Kidney capillary endothelial cell (primary cell): Measurements from ENCODE around the gene ATXN10.

ENCODE experiments used
- DNase-seq: peaks from one replicate; pipeline ENCODE4 v3.0.0-alpha.2; 2018; ENCODE audit warnings: low spot score

Gene ATXN10

GRCh38 chr22:45830531-45831245, 159.1 kb downstream of the ATXN10 start:
- peak; percentile 30 for DNase-seq

GRCh38 chr22:45831394-45831793, 159.8 kb downstream of the ATXN10 start:
- DNase-seq, result peak; percentile 9

- DNase-seq, result no peak
Observed at GRCh38 chr22:45832180-45832579, 160.5 kb downstream of the ATXN10 start.

- no peak for DNase-seq
Observed at GRCh38 chr22:45832959-45833580, 161.4 kb downstream of the ATXN10 start.

- DNase-seq, result no peak
Observed at GRCh38 chr22:45833613-45834012, 162.0 kb downstream of the ATXN10 start.

GRCh38 chr22:45834241-45834640, 162.6 kb downstream of the ATXN10 start:
- DNase-seq, result no peak

- DNase-seq, result no peak
Observed at GRCh38 chr22:45834795-45835194, 163.2 kb downstream of the ATXN10 start.

- no peak for DNase-seq
Observed at GRCh38 chr22:45836418-45837169, 165.0 kb downstream of the ATXN10 start.

GRCh38 chr22:45837508-45837907, 165.9 kb downstream of the ATXN10 start:
- DNase-seq, result no peak

- DNase-seq, result no peak
Observed at GRCh38 chr22:45838305-45838887, 166.8 kb downstream of the ATXN10 start.

GRCh38 chr22:45840483-45840882, 168.8 kb downstream of the ATXN10 start:
- no peak for DNase-seq

GRCh38 chr22:45842291-45842991, 170.8 kb downstream of the ATXN10 start:
- no peak for DNase-seq

GRCh38 chr22:45843031-45843430, 171.4 kb downstream of the ATXN10 start:
- no peak for DNase-seq

GRCh38 chr22:45843986-45844385, 172.4 kb downstream of the ATXN10 start:
- no peak for DNase-seq

- DNase-seq, result no peak
Observed at GRCh38 chr22:45845076-45845487, 173.4 kb downstream of the ATXN10 start.

GRCh38 chr22:45846952-45847351, 175.3 kb downstream of the ATXN10 start:
- DNase-seq, result no peak

GRCh38 chr22:45848904-45849303, 177.3 kb downstream of the ATXN10 start:
- no peak for DNase-seq

- DNase-seq, result no peak
Observed at GRCh38 chr22:45852826-45853225, 181.2 kb downstream of the ATXN10 start.

GRCh38 chr22:45855961-45856360, 184.3 kb downstream of the ATXN10 start:
- DNase-seq, result no peak

GRCh38 chr22:45857519-45857918, 185.9 kb downstream of the ATXN10 start:
- no peak for DNase-seq

GRCh38 chr22:45859231-45860161, 187.9 kb downstream of the ATXN10 start:
- DNase-seq, result no peak
